ENCODE data around the gene PRKCB.
A peak's percentile ranks its signal among the peaks of the same experiment; 100 is the strongest.

Gene PRKCB

GRCh38 chr16:24253192-24253591 lies 417.4 kb downstream of the PRKCB start:
- no peak for DNase-seq (ENCODE audit: low read depth)

DNA sequence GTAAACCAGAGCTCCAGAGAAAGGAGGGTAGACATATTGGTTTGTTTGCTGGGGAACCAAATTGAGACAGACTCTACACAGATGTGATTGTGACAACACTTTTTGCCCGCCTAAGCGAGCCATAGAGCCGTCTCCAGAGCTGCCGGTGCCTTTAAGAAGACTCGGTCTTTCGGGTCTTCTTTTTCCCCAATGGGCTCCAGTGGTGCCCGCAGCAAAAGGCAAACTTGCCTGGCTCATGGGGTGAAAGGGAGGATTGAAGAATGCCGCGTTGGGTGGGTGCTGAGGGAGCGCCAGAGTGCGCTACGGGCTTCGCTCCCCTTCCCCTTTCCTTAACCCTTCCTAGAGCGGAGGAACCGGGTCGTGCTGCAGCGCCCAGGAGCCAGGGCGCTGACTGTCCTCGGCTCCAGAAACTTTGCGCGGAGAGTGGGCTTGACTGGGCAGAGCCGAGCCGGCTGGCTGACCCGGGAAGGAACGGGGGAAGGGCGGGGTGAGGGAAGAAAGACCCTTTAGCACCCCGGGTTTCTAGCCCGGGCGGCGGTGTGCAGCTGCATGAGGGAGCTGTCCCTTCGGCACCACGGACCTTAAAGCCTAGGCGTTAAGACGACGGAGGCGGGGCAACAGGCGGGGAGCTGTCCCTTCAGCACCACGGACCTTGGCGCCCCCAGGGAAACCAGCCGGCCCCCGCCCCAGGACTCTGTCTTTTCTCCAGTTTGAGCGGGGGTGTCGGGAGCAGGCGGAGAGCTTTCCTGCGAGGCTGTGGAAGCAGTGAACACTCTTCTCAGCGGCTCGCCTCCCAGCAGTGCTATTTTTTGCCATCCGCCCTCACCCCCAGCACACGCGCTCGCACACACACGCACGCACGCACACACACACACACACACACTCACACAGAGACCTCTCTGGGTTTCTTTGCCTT lies 419.9 kb downstream of the PRKCB start, which contains the start of gene CACNG3:
Gene CACNG3 (plus strand): TSS at position 880 of the 916 bp plus-strand sequence. CDS start 420 bp downstream, outside the sequence.
- peak; percentile 42 for DNase-seq (ENCODE audit: low read depth)

DNA sequence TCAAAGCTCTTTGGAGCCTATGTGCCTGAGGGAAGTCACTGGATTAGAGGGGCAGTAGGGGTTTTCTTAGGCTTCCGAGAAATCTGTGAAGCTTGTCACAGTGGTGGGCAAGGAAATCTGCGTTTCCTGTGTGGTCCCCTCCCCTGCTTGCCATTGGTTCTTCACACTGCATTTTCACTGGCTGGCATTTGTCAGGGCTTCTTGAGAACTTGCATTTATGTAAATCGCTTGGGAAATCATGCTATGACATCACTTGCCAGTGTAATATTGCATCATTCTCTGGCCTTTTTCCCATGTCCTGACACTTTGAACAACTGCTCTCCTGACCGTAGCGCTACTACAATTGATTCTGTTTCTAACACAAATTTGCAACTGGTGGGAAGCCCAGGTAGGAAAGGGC lies 422.2 kb downstream of the PRKCB start:
- DNase-seq (ENCODE audit: low read depth): no peak

DNA sequence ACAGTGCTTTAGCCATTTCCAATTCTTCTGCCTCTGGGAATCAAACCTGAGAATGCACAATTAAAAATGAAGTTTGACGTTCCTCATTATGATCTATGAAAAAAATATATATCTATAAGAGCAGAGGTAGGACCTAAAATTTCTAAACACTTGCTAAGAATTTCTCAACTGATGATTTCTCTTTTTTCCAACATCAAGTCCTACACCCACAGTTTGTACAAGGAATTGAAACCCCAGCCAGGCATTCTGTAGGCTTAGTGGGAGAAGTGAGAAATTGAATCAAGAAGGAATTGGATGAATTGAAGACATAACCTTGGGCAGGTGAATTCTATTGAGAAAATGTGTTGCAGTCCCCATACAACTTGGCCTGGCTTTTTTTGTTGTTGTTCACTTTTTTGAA lies 423.0 kb downstream of the PRKCB start:
- no peak for DNase-seq (ENCODE audit: low read depth)

DNA sequence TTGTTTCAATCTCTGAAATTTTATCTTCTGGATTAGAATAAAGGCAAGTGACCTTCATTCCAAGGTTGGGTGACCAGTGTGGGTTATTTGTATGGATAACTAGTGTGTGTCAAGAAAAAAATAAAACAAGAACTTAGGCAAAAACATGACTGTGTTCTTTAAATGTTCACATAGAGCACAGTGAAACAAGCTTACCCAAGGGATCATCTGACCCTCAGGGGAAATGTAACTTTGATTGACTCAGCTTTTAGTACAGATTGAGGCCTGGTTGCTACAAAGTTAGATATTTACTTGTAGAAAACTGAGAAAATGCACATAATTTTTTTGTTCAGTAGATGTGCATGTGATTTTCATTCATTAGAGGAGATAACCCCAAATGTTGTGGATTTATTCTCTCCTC lies 427.0 kb downstream of the PRKCB start:
- DNase-seq (ENCODE audit: low read depth): no peak

All from T follicular helper cell (primary cell).